Colon (tissue), 2 donors: ENCODE measurements around the gene KRTAP12-2.
"Not testable (repeated sequence)": the region's sequence is repeated elsewhere in the genome, so short reads cannot be mapped to it uniquely, and the experiment has no call there.

Source experiments
- FAIRE-seq: peaks from 2 replicates; lab custom pipeline; 2012; peaks lifted over from hg19 to GRCh38; lab: Jason Lieb, UNC
- donor health status: control.
- donor health status: control.

Gene KRTAP12-2

DNA sequence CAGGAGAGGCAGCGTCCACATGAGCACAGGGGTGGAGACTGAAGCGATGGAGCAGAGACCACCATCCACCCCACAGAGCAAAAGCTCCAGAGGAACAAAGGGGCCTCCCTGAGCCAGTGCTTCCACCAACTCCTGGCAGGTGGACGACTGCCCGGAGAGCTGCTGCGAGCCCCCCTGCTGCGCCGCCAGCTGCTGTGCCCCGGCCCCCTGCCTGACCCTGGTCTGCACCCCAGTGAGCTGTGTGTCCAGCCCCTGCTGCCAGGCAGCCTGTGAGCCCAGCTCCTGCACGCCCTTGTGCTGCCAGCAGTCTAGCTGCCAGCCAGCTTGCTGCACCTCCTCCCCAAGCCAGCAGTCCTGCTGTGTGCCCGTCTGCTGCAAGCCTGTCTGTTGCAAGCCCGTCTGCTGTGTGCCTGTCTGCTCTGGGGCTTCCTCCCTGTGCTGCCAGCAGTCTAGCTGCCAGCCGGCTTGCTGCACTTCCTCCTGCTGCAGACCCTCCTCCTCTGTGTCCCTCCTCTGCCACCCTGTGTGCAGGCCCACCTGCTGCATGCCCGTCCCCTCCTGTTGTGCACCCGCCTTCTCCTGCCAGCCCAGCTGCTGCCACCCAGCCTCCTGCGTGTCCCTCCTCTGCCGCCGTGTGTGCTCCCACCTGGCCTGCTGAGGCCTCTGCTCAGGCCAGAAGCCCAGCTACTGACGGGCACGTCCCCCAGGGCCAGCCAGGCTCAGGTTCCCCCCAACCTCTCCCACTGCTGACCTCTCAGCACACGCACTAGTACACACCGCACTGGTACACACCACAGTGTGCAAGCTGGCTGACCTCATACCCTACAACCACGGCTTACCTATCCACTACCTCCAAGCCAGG, 35.6 kb upstream of the KRTAP12-2 start:
- FAIRE-seq: no peak

DNA sequence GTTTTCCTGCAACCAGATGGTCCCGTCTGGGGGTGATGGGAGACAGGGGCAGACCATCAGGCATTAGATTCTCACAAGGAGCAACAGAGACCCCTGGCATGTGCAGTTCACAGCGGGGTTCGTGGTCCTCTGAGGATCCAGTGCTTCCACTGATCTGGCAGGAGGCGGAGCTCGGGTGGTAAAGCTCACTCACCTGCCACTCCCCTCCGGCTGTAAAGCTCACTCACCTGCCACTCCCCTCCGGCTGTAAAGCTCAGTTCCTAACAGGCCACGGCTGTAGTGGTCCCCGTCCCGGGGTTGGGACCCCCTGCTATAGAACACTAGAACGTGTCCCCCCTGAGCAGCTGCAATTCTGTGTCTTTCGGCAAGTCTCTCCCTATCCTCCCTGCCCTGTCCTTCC, 34.8 kb upstream of the KRTAP12-2 start:
- no peak for FAIRE-seq

GRCh38 chr21:44701023-44701400, 34.3 kb upstream of the KRTAP12-2 start:
- FAIRE-seq: no peak

DNA sequence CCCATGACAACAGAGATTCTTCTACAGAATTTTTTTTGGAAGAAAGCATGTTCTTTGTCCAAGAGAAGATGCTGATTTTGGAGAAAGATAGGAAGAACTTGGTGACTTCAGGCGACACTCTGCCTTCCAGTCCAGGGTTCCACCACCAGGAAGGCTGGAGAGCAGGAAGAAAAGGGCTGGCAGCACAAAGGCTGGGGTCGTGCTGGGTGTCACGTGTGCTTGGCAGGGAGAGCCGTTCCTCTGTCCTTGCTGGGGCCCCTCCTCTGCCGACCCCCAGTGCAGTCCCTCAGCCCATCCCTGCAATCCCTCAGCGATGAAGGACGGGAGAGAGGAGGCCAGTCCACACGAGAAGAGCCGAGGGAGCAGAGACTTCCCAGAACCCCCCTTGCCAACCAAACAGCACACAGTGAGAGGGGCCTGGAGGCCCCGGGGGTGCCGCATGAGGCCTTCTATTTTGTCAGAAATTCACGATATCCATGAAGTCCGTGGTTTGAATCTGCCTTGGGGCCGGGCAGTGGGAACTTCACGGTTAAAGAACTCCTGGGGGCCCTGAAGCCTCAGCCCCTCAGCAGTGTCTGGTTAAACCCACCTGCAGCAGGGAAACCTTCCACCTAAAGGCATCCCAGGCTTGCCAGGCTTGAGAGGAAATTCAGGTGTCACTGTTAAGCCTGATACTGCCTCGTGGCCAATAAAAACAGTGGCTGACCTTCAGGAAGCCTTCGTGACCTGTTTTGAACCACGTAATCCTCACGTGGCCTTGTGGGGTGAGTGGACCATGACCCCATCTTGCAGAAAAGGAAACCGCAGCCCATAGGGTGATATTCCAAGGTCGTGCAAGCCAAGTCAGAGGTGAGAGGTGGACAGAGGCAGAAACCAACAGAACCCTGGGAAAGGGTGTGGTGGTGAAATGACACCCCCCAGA, 33.6 kb upstream of the KRTAP12-2 start:
- FAIRE-seq: no peak

GRCh38 chr21:44699502-44700001, 32.8 kb upstream of the KRTAP12-2 start:
- FAIRE-seq: no peak

- FAIRE-seq: no peak
Observed at GRCh38 chr21:44697811-44698734, 31.3 kb upstream of the KRTAP12-2 start.

DNA sequence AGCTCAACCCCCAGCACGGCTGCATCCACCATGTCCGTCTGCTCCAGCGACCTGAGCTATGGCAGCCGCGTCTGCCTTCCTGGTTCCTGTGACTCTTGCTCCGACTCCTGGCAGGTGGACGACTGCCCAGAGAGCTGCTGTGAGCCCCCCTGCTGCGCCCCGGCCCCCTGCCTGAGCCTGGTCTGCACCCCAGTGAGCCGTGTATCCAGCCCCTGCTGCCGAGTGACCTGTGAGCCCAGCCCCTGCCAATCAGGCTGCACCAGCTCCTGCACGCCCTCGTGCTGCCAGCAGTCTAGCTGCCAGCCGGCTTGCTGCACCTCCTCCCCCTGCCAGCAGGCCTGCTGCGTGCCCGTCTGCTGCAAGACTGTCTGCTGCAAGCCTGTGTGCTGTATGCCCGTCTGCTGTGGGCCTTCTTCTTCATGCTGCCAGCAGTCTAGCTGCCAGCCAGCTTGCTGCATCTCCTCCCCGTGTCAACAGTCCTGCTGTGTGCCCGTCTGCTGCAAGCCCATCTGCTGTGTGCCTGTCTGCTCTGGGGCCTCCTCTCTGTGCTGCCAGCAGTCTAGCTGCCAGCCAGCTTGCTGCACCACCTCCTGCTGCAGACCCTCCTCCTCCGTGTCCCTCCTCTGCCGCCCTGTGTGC, 30.6 kb upstream of the KRTAP12-2 start, which contains the start of gene KRTAP10-12:
TSS of gene KRTAP10-12 (plus strand) at position 1 of the 639 bp plus-strand sequence. CDS start at position 31, 30 bp downstream.
- FAIRE-seq: not testable (repeated sequence)

- FAIRE-seq: no peak
Observed at GRCh38 chr21:44696572-44696971, 29.8 kb upstream of the KRTAP12-2 start.

DNA sequence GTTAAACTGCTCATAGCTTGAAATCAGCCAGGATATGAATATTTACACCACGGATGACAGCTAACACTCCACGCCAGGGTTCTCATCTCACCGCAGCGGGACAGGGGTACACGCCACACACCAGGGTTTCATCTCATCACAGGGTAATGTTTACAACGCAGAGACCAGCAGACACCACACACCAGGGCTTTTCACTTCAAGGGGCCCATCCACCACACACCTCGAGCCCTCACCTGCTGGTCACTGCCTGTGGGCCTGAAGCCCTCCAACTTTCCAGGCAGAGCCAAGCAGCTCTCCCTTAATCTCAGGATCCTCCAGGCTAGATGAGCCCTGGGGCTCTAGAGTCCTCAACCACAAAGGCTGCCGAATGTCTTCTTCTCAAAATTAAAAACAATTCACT, 28.9 kb upstream of the KRTAP12-2 start:
- FAIRE-seq: no peak

DNA sequence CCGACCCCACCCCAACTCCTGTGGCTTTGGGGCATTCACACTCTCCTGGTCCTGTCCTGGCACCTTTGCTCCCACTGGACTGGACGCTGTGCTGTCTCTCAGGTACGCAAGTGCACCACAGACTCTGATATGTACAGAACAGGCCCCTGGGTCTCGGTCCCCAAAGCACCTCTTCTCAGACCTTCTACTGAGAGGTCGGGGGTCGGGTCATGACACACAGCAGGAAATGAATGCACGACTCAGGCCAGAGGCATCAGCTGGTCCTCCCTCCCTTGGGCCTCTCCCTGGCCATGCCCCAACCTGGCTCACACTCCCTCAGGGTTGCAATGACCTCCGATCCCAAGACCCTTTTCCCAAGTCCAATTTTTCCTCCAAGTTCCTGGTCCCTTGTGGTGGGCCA, 28.5 kb upstream of the KRTAP12-2 start:
- no peak for FAIRE-seq

- no peak for FAIRE-seq
Observed at GRCh38 chr21:44694776-44695175, 28.0 kb upstream of the KRTAP12-2 start.

DNA sequence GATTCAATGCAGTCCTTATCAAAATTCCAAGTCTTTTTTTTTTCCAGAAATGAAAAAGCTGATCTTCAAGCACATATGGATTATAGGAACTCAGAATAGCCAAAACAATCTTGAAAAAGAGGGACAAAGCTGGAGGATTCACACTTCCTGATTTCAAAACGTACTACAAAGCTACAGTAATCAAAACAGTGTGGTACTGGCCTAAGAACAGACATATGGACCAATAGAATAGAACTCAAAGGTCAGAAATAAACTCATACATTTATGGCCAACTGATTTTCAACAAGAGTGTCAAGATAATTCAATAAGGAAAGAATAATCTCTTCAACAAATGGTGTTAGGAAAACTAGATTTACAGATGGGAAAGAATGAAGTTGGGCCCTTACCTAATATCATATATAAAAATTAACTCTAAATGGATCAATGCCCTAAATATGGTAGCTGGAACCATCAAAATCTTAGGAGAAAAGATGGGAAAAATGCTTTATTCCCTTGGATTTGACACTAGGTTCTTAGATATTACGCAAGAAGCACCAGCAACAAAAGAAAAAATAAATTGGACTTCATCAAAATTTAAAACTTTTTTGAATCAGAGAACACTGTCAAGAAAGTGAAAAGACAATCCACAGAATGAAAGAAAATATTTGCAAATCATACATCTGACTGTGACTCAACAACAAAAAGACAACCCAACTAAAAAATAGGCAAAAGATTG, 26.2 kb upstream of the KRTAP12-2 start:
- FAIRE-seq: no peak

GRCh38 chr21:44691686-44692085, 25.0 kb upstream of the KRTAP12-2 start:
- no peak for FAIRE-seq

DNA sequence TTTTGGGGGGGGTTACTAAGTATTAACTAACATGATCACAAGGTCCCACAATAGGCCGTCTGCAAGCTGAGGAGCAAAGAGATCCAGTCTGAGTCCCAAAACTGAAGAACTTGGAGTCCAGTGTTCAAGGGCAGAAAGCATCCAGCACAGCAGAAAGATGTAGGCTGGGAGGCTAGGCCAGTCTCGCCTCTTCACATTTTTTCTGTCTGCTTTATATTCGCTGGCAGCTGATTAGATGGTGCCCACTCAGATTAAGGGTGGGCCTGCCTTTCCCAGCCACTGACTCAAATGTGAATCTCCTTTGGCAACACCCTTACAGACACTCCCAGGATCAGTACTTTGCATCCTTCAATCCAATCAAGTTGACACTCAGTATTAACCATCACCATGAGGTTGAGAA, 23.0 kb upstream of the KRTAP12-2 start:
- not testable (repeated sequence) for FAIRE-seq

- FAIRE-seq: no peak
Observed at GRCh38 chr21:44687671-44688070, 20.9 kb upstream of the KRTAP12-2 start.

GRCh38 chr21:44686843-44687561, 20.3 kb upstream of the KRTAP12-2 start:
- no peak for FAIRE-seq

- FAIRE-seq: no peak
Observed at GRCh38 chr21:44686000-44686781, 19.5 kb upstream of the KRTAP12-2 start.

DNA sequence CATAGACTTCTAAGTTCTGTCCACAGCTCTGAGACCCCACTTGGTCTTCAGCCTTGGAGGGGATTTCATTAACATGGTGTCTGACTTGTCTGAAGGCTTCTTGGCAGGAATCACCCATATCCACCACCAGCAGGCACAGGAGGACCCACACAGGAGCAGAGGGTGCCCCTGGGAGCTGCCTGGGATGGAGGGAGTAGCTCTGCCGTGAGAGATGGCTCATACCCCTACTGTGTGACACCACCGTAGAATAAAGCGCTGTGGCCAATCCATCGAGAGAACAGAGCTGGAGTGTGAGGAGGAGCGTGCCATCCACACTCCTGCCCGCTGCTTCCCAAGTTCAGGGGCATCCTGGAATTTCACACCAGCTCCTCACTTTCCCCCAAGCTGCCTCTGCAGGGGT, 18.3 kb upstream of the KRTAP12-2 start:
- not testable (repeated sequence) for FAIRE-seq

DNA sequence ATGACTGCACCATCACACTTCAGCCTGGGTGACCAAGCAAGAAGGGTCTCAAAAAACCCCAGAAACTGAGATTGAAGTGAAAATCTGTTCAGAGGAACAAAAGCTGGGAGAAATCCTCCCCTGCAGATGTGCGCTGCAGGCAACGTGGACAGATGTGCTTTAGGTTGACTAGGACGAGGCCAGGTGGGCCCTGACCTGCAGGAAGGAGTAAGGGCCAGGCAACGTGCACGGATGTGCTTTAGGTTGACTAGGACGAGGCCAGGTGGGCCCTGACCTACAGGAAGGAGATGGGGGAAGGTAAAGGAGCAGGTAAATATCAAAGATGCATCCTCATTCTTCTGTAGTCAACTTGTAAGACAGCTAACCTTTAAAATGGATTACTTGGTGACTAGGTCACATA, 17.8 kb upstream of the KRTAP12-2 start:
- no peak for FAIRE-seq
